PC-9 (cell line): ENCODE results near the gene ANXA2. TPM values are rescaled to one million over a fixed set of nuclear protein-coding genes. Genes with fewer than 3 reads are reported as not detected.

Experiments
- BruUV-seq: library from RNA; stranded (reverse); fragments of 400-500 nt; replicated peaks from 2 replicates; lab custom pipeline; 2021; lab: Mats Ljungman, UMichigan
- CTCF ChIA-PET: fragments of 300-600 bp; sonication (Branson Sonifier 250); formaldehyde crosslinking; loops from one replicate; lab custom pipeline; 2022; ENCODE audit warnings: antibody characterized with exemption; lab: Charles Lee
- POLR2A ChIA-PET: fragments of 300-600 bp; sonication (Branson Sonifier 250); formaldehyde crosslinking; loops from one replicate; lab custom pipeline; 2022; ENCODE audit warnings: antibody characterized with exemption; ENCODE audit not compliant: unreplicated experiment; lab: Charles Lee
- DNase-seq, 2 experiments: peaks; one replicate each; pipeline versions ENCODE4 v3.0.0 to v3.0.0-alpha.2; 2015 to 2022; ENCODE audit warnings: mixed read lengths in 1 of 2
- H2AFZ ChIP-seq: fragments of 200-600 bp; sonication (generic); 2 replicates; pipeline ENCODE4 v1.8.1; 2017; ENCODE audit warnings: antibody characterized with exemption
- H3F3A ChIP-seq: fragments of 200-600 bp; sonication (generic); 2 replicates; pipeline ENCODE4 v1.8.1; 2017; ENCODE audit warnings: antibody characterized with exemption, mild to moderate bottlenecking, low read depth; ENCODE audit not compliant: insufficient read depth
- H3K27ac ChIP-seq: fragments of 200-600 bp; sonication (generic); 2 replicates; pipeline ENCODE4 v1.6.1; 2016; ENCODE audit warnings: mixed run types
- H3K27me3 ChIP-seq: fragments of 200-600 bp; sonication (generic); 2 replicates; pipeline ENCODE4 v1.6.1; 2016; ENCODE audit warnings: low read depth, mixed run types; ENCODE audit not compliant: insufficient read depth
- H3K36me3 ChIP-seq: fragments of 200-600 bp; sonication (generic); 2 replicates; pipeline ENCODE4 v1.6.1; 2016; ENCODE audit warnings: low read depth, mixed run types
- H3K4me1 ChIP-seq: fragments of 200-600 bp; sonication (generic); replicated peaks from 2 replicates; pipeline ENCODE4 v1.6.1; 2016; ENCODE audit warnings: mixed run types; ENCODE audit not compliant: insufficient read depth
- H3K4me2 ChIP-seq: fragments of 200-600 bp; sonication (generic); 2 replicates; pipeline ENCODE4 v1.6.1; 2017; ENCODE audit warnings: mixed run types
- H3K4me3 ChIP-seq: fragments of 200-600 bp; sonication (generic); 2 replicates; pipeline ENCODE4 v1.6.1; 2016; ENCODE audit warnings: mixed run types
- H3K79me2 ChIP-seq: fragments of 200-600 bp; sonication (generic); 2 replicates; pipeline ENCODE4 v1.6.1; 2017; ENCODE audit warnings: low read depth, mixed run types
- H3K9me2 ChIP-seq: fragments of 200-600 bp; sonication (generic); 2 replicates; pipeline ENCODE4 v1.8.1; 2017; ENCODE audit warnings: mild to moderate bottlenecking; ENCODE audit not compliant: insufficient read depth
- H3K9me3 ChIP-seq: fragments of 200-600 bp; sonication (generic); 2 replicates; pipeline ENCODE4 v1.8.1; 2016; ENCODE audit warnings: low read depth; ENCODE audit not compliant: insufficient read depth
- H4K20me1 ChIP-seq: fragments of 200-600 bp; sonication (generic); 2 replicates; pipeline ENCODE4 v1.8.1; 2017; ENCODE audit not compliant: insufficient read depth
- EZH2 ChIP-seq: fragments of 200-600 bp; sonication (generic); IDR thresholded peaks from 2 replicates; pipeline ENCODE4 v1.8.0; 2017; ENCODE audit warnings: antibody characterized with exemption, low read depth
- intact Hi-C: fragments of 100-400 bp; cut with micrococcal nuclease; formaldehyde crosslinking; loops from one replicate; pipeline ENCODE4 v1.10.0; 2022; ENCODE audit not compliant: unreplicated experiment
- total RNA-seq: library from RNA; stranded (reverse); gene quantifications from 2 replicates; pipeline ENCODE4 v1.2.3, GENCODE V29; 2021
- TF ChIP-seq, protein P1 (sequence below): fragments of 200-600 bp; sonication (generic); conservative IDR thresholded peaks from 2 replicates; pipeline ENCODE4 v1.6.1; 2017; ENCODE audit warnings: mixed run types, antibody characterized with exemption, mild to moderate bottlenecking, moderate library complexity

ANXA2 gene
- total RNA-seq, 1 experiment from 2014 or later: 1,720 TPM

DNA sequence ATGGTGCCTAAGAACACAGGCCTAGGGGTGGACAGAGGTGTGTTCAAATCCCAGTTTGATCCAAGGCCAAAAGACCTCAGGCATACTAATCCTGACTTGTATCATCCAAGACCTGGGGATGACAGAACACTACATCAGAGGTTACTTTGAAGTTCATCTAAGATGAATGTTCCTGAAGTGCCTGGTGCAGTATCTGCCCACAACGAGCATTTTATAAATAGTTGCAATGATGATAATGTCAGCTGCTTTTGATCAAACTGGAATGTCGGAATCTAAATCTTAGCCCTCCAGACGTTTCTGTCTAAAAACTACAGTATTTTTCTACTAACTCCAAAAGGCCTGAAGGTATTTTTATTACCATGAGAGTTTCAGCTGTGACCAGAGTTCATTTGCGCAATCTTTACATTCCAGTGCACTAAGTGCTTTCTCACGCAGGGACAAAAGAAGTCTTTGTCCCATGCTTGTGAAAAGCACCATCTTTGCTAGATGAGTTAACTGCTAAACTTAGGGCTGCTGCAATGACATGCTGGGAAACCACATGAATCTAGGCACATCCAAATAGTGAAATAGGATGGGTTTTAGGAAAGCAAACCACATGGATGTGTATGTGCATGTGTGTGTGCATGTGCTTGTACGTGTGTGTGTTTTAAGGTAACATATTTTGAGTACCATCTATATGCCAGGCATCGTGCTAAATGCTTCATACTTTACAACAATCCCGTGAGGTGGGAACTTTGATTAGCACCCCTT, 18.1 kb downstream of the ANXA2 start:
- Histone ChIP-seq H2AFZ (no peak overlapping the region), H4K20me1 (no peaks in the 10 kb centered on the region), H3K4me2 (peak overlapping the region; percentile 16; the same call in 1 of the 2 replicates), H3F3A (peaks cover 33% of the 10 kb centered on the region), H3K9me2 (no peaks in the 10 kb centered on the region), H3K4me1 (peaks cover 35% of the 10 kb centered on the region), H3K9me3 (no peaks in the 10 kb centered on the region), H3K79me2 (peaks cover 43% of the 10 kb centered on the region), H3K4me3 (no peak overlapping the region), H3K27me3 (no peaks in the 10 kb centered on the region), H3K36me3 (no peaks in the 10 kb centered on the region), H3K27ac (peak overlapping the region; percentile 90)
- TF ChIP-seq, protein P1, sequence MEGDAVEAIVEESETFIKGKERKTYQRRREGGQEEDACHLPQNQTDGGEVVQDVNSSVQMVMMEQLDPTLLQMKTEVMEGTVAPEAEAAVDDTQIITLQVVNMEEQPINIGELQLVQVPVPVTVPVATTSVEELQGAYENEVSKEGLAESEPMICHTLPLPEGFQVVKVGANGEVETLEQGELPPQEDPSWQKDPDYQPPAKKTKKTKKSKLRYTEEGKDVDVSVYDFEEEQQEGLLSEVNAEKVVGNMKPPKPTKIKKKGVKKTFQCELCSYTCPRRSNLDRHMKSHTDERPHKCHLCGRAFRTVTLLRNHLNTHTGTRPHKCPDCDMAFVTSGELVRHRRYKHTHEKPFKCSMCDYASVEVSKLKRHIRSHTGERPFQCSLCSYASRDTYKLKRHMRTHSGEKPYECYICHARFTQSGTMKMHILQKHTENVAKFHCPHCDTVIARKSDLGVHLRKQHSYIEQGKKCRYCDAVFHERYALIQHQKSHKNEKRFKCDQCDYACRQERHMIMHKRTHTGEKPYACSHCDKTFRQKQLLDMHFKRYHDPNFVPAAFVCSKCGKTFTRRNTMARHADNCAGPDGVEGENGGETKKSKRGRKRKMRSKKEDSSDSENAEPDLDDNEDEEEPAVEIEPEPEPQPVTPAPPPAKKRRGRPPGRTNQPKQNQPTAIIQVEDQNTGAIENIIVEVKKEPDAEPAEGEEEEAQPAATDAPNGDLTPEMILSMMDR: no peak
- TF ChIP-seq EZH2: no peak
- intact Hi-C loops: loop anchor here (1.0 to 5.0 kb wide), 2 partner anchors 19 to 63 kb away; no protein-coding TSS in a partner anchor
- peak; percentile 56 to 86 for DNase-seq
- CTCF ChIA-PET: no interaction called here
- BruUV-seq: no TSS peak
- POLR2A ChIA-PET: interaction anchor here (0.5 to 0.7 kb wide), 2 partner anchors 18 to 1079 kb away, joined by 3 to 4 read pairs; partner anchors contain the start of gene ANXA2

DNA sequence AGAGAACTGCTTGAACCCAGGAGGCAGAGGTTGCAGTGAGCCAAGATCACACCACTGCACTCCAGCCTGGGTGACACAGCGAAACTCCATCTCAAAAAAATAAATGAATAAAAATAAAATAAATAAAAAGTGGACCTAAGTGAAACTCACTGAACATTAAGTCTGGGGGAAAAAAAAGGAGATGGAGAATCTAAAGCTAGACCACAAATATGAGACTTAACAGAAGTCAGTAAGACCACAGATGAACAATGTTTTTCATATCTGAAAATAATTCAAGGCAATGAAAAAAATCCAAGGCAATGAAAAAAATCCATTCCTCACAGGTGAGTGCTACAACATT, 18.6 kb downstream of the ANXA2 start:
- H3K27ac ChIP-seq: peak overlapping the region; percentile 90
- no peaks in the 10 kb centered on the region for H3K9me2 ChIP-seq
- H3K27me3 ChIP-seq: no peaks in the 10 kb centered on the region
- BruUV-seq: no TSS peak
- no peak overlapping the region for H2AFZ ChIP-seq
- no peaks in the 10 kb centered on the region for H3K9me3 ChIP-seq
- H3K36me3 ChIP-seq: no peaks in the 10 kb centered on the region
- ChIA-PET CTCF (no interaction called here), POLR2A (interaction anchor here (0.5 kb wide), 1 partner anchor 1079 kb away, joined by 3 read pairs; no protein-coding TSS in a partner anchor)
- intact Hi-C loops: loop anchor here (1.0 to 5.0 kb wide), 2 partner anchors 19 to 63 kb away; no protein-coding TSS in a partner anchor
- peaks cover 38% of the 10 kb centered on the region for H3K4me1 ChIP-seq
- DNase-seq: no peak
- H3K4me2 ChIP-seq: 0 out of 2 replicates have a peak overlapping the region, but pooled peaks have one; percentile 16
- no peak overlapping the region for H3K4me3 ChIP-seq
- peaks cover 40% of the 10 kb centered on the region for H3K79me2 ChIP-seq
- peaks cover 35% of the 10 kb centered on the region for H3F3A ChIP-seq
- no peak for TF ChIP-seq EZH2
- TF ChIP-seq, protein P1: no peak
- no peaks in the 10 kb centered on the region for H4K20me1 ChIP-seq

DNA sequence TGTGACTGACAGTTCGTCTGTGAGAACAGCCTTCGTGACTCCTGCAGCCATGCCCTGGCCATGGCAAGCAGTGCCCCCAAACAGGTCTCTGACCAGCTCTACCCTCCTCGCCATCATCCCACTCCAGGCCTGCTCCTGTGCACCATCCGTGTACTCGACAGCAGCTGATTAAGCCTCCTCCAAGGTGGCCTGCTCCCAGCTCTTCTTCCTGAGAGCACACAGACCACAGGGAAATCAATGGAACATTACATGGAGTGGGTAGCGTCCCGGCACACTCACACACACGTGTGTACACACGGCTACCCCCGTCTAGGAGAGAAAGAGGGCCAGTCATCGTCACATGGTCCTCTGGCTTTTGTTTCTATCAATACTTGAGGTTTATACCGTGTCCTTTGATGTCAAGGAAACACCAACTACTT, 21.1 kb downstream of the ANXA2 start:
- peaks cover 60% of the 10 kb centered on the region for H3K4me1 ChIP-seq
- H3K4me3 ChIP-seq: no peak overlapping the region
- no peaks in the 10 kb centered on the region for H3K36me3 ChIP-seq
- H3K27ac ChIP-seq: peak overlapping the region; percentile 56; the same call in 1 of the 2 replicates
- DNase-seq: no peak
- TF ChIP-seq EZH2: no peak
- TF ChIP-seq, protein P1: no peak
- no peaks in the 10 kb centered on the region for H3K9me3 ChIP-seq
- H3K4me2 ChIP-seq: no peak overlapping the region
- CTCF ChIA-PET: no interaction called here
- intact Hi-C loops: loop anchor here (5.0 kb wide), 1 partner anchor 66 kb away; no protein-coding TSS in a partner anchor
- H2AFZ ChIP-seq: no peak overlapping the region
- H3F3A ChIP-seq: peaks cover 46% of the 10 kb centered on the region
- H3K79me2 ChIP-seq: peaks cover 44% of the 10 kb centered on the region
- POLR2A ChIA-PET: interaction anchor here (0.6 kb wide), 3 partner anchors 15 to 1876 kb away, joined by 3 to 4 read pairs (median 3); no protein-coding TSS in a partner anchor
- no peaks in the 10 kb centered on the region for H4K20me1 ChIP-seq
- BruUV-seq: no TSS peak
- no peaks in the 10 kb centered on the region for H3K27me3 ChIP-seq
- H3K9me2 ChIP-seq: no peaks in the 10 kb centered on the region
